Measurements from ENCODE around the gene TXLNB.

The TXLNB gene

DNA sequence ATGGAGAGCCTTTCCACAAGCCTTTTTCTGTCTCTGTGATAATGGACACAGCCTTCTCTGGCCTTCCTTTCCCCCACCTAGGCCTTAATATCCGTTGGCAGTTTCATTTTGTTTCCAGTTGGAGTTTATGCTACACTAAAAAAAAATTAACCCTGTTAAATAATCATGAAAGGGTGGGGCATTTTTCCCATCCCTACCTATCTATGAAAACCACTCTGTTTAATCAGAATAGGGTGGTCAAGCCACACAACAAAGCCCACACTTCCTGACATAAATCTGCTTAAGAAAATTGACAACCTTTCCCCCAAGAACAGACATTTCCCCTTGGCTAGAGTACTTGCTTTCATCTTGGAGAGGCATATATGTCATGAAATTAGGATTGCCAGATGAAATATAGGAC lies 14.2 kb downstream of the TXLNB start:
- DNase-seq (ENCODE audit: low read depth): no peak
- TF ChIP-seq, protein P1, sequence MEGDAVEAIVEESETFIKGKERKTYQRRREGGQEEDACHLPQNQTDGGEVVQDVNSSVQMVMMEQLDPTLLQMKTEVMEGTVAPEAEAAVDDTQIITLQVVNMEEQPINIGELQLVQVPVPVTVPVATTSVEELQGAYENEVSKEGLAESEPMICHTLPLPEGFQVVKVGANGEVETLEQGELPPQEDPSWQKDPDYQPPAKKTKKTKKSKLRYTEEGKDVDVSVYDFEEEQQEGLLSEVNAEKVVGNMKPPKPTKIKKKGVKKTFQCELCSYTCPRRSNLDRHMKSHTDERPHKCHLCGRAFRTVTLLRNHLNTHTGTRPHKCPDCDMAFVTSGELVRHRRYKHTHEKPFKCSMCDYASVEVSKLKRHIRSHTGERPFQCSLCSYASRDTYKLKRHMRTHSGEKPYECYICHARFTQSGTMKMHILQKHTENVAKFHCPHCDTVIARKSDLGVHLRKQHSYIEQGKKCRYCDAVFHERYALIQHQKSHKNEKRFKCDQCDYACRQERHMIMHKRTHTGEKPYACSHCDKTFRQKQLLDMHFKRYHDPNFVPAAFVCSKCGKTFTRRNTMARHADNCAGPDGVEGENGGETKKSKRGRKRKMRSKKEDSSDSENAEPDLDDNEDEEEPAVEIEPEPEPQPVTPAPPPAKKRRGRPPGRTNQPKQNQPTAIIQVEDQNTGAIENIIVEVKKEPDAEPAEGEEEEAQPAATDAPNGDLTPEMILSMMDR (conservative IDR thresholded peaks at IDR 0.05; ENCODE audit: low read length): no peak
- H3K4me3 ChIP-seq (ENCODE audit: low read length): no peak overlapping the region

DNA sequence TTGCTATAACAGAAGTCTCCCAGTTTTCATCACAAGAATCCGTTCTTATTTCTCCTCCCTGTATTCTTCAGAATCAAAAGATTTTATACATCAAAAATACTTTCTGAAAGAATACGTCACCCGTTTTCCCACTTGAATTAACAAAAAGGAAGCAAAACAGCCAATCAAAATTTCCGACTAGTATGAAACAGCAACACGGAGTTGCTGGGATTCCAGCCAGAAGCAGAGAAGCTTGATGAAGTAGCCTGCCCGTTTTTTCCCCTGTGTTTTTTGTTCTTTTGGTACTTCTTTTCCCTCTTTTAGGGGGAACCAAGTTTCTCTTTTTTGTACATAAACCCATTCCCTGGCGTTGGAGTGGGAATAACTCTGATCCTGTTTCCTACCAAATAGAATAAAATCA lies 14.6 kb downstream of the TXLNB start:
- DNase-seq (ENCODE audit: low read depth): no peak
- no peak overlapping the region for H3K4me3 ChIP-seq (ENCODE audit: low read length)
- TF ChIP-seq, protein P1 (conservative IDR thresholded peaks at IDR 0.05; ENCODE audit: low read length): no peak

DNA sequence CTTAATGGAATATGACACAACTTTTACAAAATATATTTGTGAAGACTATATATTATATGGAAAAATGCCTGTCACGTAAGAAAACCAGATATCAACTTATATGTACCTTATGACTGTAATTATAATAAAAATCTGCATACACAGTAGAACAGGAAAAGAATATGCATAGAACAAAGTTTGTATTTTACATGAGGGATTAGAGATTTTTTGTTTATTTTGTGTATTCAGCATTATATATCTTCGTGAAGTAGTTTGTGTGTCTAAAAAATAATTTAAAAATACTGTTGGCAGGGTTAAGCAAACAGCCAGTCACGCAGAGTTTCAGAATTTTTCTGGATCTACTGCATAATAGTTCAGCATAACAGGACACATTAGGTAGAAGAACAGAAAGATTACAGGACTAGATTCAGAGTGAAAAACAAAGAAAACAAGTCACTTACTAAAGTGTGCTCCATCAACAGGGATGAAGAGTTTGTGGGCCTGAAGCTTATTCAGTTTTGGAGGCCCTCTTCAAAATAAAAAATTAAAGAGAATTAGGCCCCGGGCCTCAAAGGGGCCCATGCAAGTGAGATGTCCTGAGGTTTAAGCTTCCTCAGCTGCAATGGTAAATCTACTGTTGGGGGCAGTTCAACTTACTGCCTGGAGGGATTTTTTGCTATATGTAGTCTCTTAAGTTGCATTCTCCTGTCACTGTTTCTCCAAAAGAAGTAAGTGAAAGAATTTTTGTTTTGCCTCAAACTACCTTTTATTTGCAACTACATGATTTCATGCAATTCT lies 16.3 kb downstream of the TXLNB start:
- TF ChIP-seq, protein P1 (conservative IDR thresholded peaks at IDR 0.05; ENCODE audit: low read length): no peak
- DNase-seq (ENCODE audit: low read depth): no peak
- H3K4me3 ChIP-seq (ENCODE audit: low read length): no peak overlapping the region

DNA sequence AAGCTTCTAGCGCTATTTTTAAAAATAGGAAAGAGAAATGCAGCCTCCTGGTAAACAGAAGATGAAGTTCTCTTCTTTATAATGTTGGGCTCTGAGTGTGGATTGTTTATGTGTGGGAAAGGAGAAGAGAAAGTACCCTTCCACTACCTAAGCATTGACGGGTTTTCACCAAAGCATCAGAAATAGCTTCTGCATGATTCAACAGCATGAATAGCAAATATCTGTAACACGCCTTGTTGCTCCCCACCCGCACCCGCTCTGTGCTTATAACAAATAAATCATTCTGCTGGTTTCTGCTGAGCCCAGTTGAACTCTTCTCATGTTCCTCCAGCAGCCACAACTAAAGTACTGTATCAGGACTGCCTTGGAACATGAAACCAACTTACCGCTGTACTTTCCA lies 20.7 kb downstream of the TXLNB start:
- DNase-seq (ENCODE audit: low read depth): peak; percentile 40
- no peak overlapping the region for H3K4me3 ChIP-seq (ENCODE audit: low read length)
- TF ChIP-seq, protein P1 (conservative IDR thresholded peaks at IDR 0.05; ENCODE audit: low read length): no peak

DNA sequence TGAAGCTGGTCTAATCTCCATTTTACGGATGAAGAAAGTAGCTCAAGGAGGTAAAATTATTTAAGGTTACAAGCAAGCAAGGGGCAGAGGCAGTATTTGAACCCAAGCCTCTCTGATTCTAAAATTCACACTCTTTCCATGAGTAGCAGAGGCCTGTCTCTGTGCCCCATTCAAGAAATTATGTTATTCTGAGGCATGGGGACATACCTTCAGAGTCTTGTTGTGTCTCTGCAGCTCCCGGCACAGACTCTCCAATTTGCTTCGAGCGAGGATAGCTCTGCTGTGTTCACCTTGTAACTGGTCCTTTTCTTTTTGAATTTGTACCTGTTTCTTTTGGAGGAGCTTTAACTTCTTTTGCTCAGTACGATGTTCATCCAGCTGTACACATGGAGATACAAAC lies 21.5 kb downstream of the TXLNB start:
- TF ChIP-seq, protein P1 (conservative IDR thresholded peaks at IDR 0.05; ENCODE audit: low read length): no peak
- H3K4me3 ChIP-seq (ENCODE audit: low read length): no peak overlapping the region
- no peak for DNase-seq (ENCODE audit: low read depth)

DNA sequence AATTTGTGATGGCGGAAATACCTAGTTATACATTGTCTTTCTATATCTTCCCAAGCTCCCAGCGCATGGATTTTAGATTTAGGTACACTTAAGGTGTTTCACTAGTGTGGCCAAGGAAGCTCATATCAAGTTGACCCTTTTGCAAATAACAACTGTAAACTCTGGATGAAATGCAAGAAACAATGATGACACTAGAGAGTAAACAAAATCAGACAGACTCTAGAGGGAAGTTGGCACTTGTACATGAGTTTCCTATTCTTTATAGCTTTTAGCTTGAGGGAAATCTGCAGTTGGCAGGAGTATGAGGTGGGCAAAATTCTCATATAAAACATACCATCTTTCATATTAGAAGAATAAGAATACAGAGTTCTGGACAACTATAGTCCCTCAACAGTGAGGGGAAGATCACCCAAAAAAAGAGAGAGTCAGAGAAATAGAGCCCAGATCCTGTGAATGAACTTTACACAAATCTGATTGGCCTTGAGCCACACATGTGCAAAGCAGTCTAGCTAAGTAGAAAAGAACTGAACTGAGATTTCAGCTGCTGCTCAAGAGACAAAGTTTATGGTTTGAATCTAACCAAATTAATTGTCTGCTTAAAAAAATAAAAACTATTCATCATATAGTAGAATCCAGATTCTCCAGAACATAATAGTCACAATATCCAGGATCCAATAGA lies 26.1 kb downstream of the TXLNB start:
- no peak for DNase-seq (ENCODE audit: low read depth)
- no peak overlapping the region for H3K4me3 ChIP-seq (ENCODE audit: low read length)
- TF ChIP-seq, protein P1 (conservative IDR thresholded peaks at IDR 0.05; ENCODE audit: low read length): no peak

Measured in AG10803 (cell line).